Gastroesophageal sphincter (tissue), 3 donors: ENCODE measurements around the gene AGR2.
A peak's percentile ranks its signal among the peaks of the same experiment; 100 is the strongest.

Experiments
- EP300 ChIP-seq: sonication (generic); formaldehyde crosslinking; IDR thresholded peaks from one replicate; pipeline ENCODE4 v1.6.1; 2017; ENCODE audit warnings: antibody characterized with exemption, mild to moderate bottlenecking
- POLR2A ChIP-seq, 2 donors: fragments of 450-650 bp; IDR thresholded peaks; one replicate each; pipeline ENCODE4 v1.6.1; 2017; ENCODE audit warnings: antibody characterized with exemption in 2 of 2, mild to moderate bottlenecking in 2 of 2, moderate library complexity in 1 of 2
- POLR2AphosphoS5 ChIP-seq: sonication (generic); formaldehyde crosslinking; IDR thresholded peaks from one replicate; pipeline ENCODE4 v1.6.1; 2017; ENCODE audit warnings: antibody characterized with exemption
- TF ChIP-seq, protein P1 (sequence below), 4 experiments: fragments of 200-600 bp in 2 of 4; fragments of 450-650 bp in 2 of 4; sonication (generic) in 1 of 4; IDR thresholded peaks; one replicate each; pipeline ENCODE4 v1.5.1; 2017 to 2019; ENCODE audit warnings: antibody characterized with exemption in 4 of 4, mild to moderate bottlenecking in 2 of 4, moderate library complexity in 2 of 4

DNA sequence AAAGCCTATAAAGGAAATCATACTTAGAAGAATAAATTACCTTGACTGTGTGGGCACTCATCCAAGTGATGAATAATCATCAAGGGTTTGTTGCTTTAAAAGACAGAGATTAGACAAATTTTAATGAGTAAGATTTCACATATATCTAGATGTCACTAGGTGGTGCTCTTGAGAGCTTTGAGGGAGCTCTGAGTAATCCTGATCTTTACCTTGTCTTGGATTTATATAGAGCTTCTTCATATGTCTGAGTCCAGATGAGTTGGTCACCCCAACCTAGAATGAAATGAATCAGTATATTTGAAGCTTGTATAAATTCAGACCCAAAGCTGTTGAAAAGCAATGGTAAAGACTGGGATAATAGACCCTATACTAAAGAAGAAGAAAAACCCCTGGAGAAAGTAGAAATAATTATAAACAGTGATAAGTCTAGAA is 3.7 kb downstream of the AGR2 start:
- TF ChIP-seq EP300 (no peak), POLR2A (IDR thresholded peaks at IDR 0.05) (no peak), POLR2AphosphoS5 (no peak)
- TF ChIP-seq, protein P1, sequence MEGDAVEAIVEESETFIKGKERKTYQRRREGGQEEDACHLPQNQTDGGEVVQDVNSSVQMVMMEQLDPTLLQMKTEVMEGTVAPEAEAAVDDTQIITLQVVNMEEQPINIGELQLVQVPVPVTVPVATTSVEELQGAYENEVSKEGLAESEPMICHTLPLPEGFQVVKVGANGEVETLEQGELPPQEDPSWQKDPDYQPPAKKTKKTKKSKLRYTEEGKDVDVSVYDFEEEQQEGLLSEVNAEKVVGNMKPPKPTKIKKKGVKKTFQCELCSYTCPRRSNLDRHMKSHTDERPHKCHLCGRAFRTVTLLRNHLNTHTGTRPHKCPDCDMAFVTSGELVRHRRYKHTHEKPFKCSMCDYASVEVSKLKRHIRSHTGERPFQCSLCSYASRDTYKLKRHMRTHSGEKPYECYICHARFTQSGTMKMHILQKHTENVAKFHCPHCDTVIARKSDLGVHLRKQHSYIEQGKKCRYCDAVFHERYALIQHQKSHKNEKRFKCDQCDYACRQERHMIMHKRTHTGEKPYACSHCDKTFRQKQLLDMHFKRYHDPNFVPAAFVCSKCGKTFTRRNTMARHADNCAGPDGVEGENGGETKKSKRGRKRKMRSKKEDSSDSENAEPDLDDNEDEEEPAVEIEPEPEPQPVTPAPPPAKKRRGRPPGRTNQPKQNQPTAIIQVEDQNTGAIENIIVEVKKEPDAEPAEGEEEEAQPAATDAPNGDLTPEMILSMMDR (IDR thresholded peaks at IDR 0.05): peak in 3 of 4 experiments; percentile 21 to 40 (median 25)
